HG03558 (cell line): ENCODE data around the gene MLEC.

Source experiments
- ATAC-seq: cut with Tn5 transposase; IDR thresholded peaks from one replicate; pipeline ENCODE4 v1.9.1; 2021; ENCODE audit warnings: moderate number of reproducible peaks; ENCODE audit not compliant: unreplicated experiment; ENCODE audit errors: extremely low read depth

The MLEC gene

GRCh38 chr12:120689397-120690082 is 2.6 kb downstream of the MLEC start:
- ATAC-seq: no peak

GRCh38 chr12:120690083-120690450 is 3.1 kb downstream of the MLEC start:
- ATAC-seq: no peak

GRCh38 chr12:120690978-120691377 is 4.0 kb downstream of the MLEC start:
- ATAC-seq: no peak

- ATAC-seq: no peak
Observed at GRCh38 chr12:120692524-120693033, 5.6 kb downstream of the MLEC start.

GRCh38 chr12:120693848-120694247 is 6.9 kb downstream of the MLEC start:
- no peak for ATAC-seq

- ATAC-seq: no peak
Observed at GRCh38 chr12:120696626-120697025, 9.7 kb downstream of the MLEC start.

- no peak for ATAC-seq
Observed at GRCh38 chr12:120697344-120697743, 10.4 kb downstream of the MLEC start.

GRCh38 chr12:120698665-120699064 is 11.7 kb downstream of the MLEC start:
- ATAC-seq: no peak

- ATAC-seq: no peak
Observed at GRCh38 chr12:120699553-120699952, 12.6 kb downstream of the MLEC start.

GRCh38 chr12:120700886-120701285 is 13.9 kb downstream of the MLEC start:
- ATAC-seq: no peak

- ATAC-seq: no peak
Observed at GRCh38 chr12:120702637-120703036, 15.7 kb downstream of the MLEC start.

GRCh38 chr12:120703311-120703942 is 16.5 kb downstream of the MLEC start:
- ATAC-seq: no peak

GRCh38 chr12:120705618-120706017 is 18.7 kb downstream of the MLEC start:
- no peak for ATAC-seq

GRCh38 chr12:120706029-120706428 is 19.1 kb downstream of the MLEC start:
- ATAC-seq: no peak

- ATAC-seq: no peak
Observed at GRCh38 chr12:120708651-120709050, 21.7 kb downstream of the MLEC start.

GRCh38 chr12:120710031-120710804 is 23.3 kb downstream of the MLEC start, which contains the start of gene UNC119B:
TSS of gene UNC119B (plus strand) at chr12:120710458. CDS start at chr12:120710475, 17 bp downstream.
- ATAC-seq: no peak

- ATAC-seq: no peak
Observed at GRCh38 chr12:120710805-120711296, 23.9 kb downstream of the MLEC start.

- no peak for ATAC-seq
Observed at GRCh38 chr12:120711411-120711810, 24.5 kb downstream of the MLEC start.

- ATAC-seq: no peak
Observed at GRCh38 chr12:120712610-120713009, 25.7 kb downstream of the MLEC start.

GRCh38 chr12:120713861-120714482 is 27.0 kb downstream of the MLEC start:
- no peak for ATAC-seq
